A673 (cell line): ENCODE measurements around the gene CEACAM1. TPM values are rescaled to one million over a fixed set of nuclear protein-coding genes. Genes with fewer than 3 reads are reported as not detected.
A peak's percentile ranks its signal among the peaks of the same experiment; 100 is the strongest.
"Not testable (repeated sequence)": the region's sequence is repeated elsewhere in the genome, so short reads cannot be mapped to it uniquely, and the experiment has no call there.

Experiments
- BruUV-seq: library from RNA; stranded (reverse); fragments of 400-500 nt; replicated peaks from 2 replicates; lab custom pipeline; 2021; lab: Mats Ljungman, UMichigan
- CTCF ChIA-PET: fragments of 300-600 bp; sonication (Branson Sonifier 250); formaldehyde crosslinking; loops from one replicate; lab custom pipeline; 2022; ENCODE audit warnings: antibody characterized with exemption; lab: Charles Lee
- POLR2A ChIA-PET: fragments of 300-600 bp; sonication (Branson Sonifier 250); formaldehyde crosslinking; loops from one replicate; lab custom pipeline; 2022; ENCODE audit warnings: antibody characterized with exemption; ENCODE audit not compliant: low non-redundant PET; lab: Charles Lee
- DNase-seq: peaks from one replicate; pipeline ENCODE4 v3.0.0-alpha.2; 2015; ENCODE audit warnings: low spot score
- H3K27ac ChIP-seq: fragments of 200-600 bp; sonication (generic); 2 replicates; pipeline ENCODE4 v1.5.1; 2016; ENCODE audit warnings: mixed run types, low read depth, mild to moderate bottlenecking, mixed read lengths, antibody characterized with exemption, low read length; ENCODE audit not compliant: poor library complexity, severe bottlenecking
- H3K27me3 ChIP-seq: fragments of 200-600 bp; sonication (generic); replicated peaks from 2 replicates; pipeline ENCODE4 v1.6.1; 2017; ENCODE audit warnings: mixed run types, low read depth, mild to moderate bottlenecking, mixed read lengths, antibody characterized with exemption, low read length; ENCODE audit not compliant: insufficient read depth, poor library complexity
- H3K36me3 ChIP-seq: fragments of 200-600 bp; sonication (generic); 2 replicates; pipeline ENCODE4 v1.6.1; 2016; ENCODE audit warnings: mixed run types, mild to moderate bottlenecking, mixed read lengths, antibody characterized with exemption, low read length; ENCODE audit not compliant: insufficient read depth, poor library complexity, severe bottlenecking
- H3K4me1 ChIP-seq: fragments of 200-600 bp; sonication (generic); 2 replicates; pipeline ENCODE4 v1.6.1; 2017; ENCODE audit warnings: mixed run types, mild to moderate bottlenecking, mixed read lengths, antibody characterized with exemption, low read length; ENCODE audit not compliant: insufficient read depth, poor library complexity, severe bottlenecking
- H3K4me3 ChIP-seq: fragments of 200-600 bp; sonication (generic); 2 replicates; pipeline ENCODE4 v1.5.1; 2016; ENCODE audit warnings: low read depth, mixed run types, mild to moderate bottlenecking, mixed read lengths, low read length; ENCODE audit not compliant: poor library complexity, severe bottlenecking
- H3K9me3 ChIP-seq: fragments of 200-600 bp; sonication (generic); 2 replicates; pipeline ENCODE4 v1.6.1; 2016; ENCODE audit warnings: mixed run types, low read depth, mild to moderate bottlenecking, mixed read lengths, antibody characterized with exemption, low read length; ENCODE audit not compliant: poor library complexity, severe bottlenecking
- CTCF ChIP-seq: fragments of 300-800, 200-600 bp; sonication (generic); conservative IDR thresholded peaks from 2 replicates; pipeline ENCODE4 v1.5.1; 2017; ENCODE audit warnings: low read depth, mild to moderate bottlenecking, antibody characterized with exemption, low read length, moderate library complexity, mixed read lengths
- EZH2 ChIP-seq: fragments of 200-600 bp; sonication (generic); IDR thresholded peaks from 2 replicates; pipeline ENCODE4 v1.6.1; 2017; ENCODE audit warnings: borderline replicate concordance, low read depth, mild to moderate bottlenecking, mixed read lengths, antibody characterized with exemption, low read length; ENCODE audit not compliant: poor library complexity, severe bottlenecking
- intact Hi-C: fragments of 100-400 bp; cut with micrococcal nuclease; formaldehyde crosslinking; loops from one replicate; pipeline ENCODE4 v1.10.0; 2022; ENCODE audit not compliant: unreplicated experiment
- total RNA-seq: library from RNA; stranded (reverse); gene quantifications from 2 replicates; pipeline ENCODE4 v1.2.3, GENCODE V29; 2021

CEACAM1 gene
- total RNA-seq, 1 experiment from 2014 or later: 0.64 TPM

GRCh38 chr19:42487032-42487797, 41.1 kb downstream of the CEACAM1 start:
- Histone ChIP-seq H3K9me3 (no peaks in the 10 kb centered on the region), H3K4me3 (no peak overlapping the region), H3K36me3 (no peaks in the 10 kb centered on the region), H3K4me1 (no peaks in the 10 kb centered on the region), H3K27ac (no peak overlapping the region), H3K27me3 (no peaks in the 10 kb centered on the region)
- no peak for DNase-seq
- POLR2A ChIA-PET: no interaction called here
- CTCF ChIA-PET: no interaction called here
- TF ChIP-seq EZH2: no peak
- no peak for TF ChIP-seq CTCF
- BruUV-seq: no TSS peak
- intact Hi-C loops: no loop called here

GRCh38 chr19:42485036-42485435, 43.2 kb downstream of the CEACAM1 start:
- ChIA-PET CTCF (interaction anchor here (0.6 kb wide), 1 partner anchor 32 kb away, joined by 9 read pairs; no protein-coding TSS in a partner anchor), POLR2A (interaction anchor here (0.6 kb wide), 1 partner anchor 18 kb away, joined by 5 read pairs; no protein-coding TSS in a partner anchor)
- H3K4me3 ChIP-seq, intact Hi-C loops, H3K9me3 ChIP-seq, H3K4me1 ChIP-seq, DNase-seq, H3K36me3 ChIP-seq, H3K27me3 ChIP-seq, BruUV-seq, H3K27ac ChIP-seq: not testable (repeated sequence)

- CTCF ChIA-PET: no interaction called here
- BruUV-seq: no TSS peak
- DNase-seq: peak; percentile 45
Measured at GRCh38 chr19:42480335-42481095, 47.8 kb downstream of the CEACAM1 start.

More at GRCh38 chr19:42480335-42481095, 47.8 kb downstream of the CEACAM1 start:
- intact Hi-C loops: no loop called here
- H3K9me3 ChIP-seq: no peaks in the 10 kb centered on the region
- H3K4me1 ChIP-seq: no peaks in the 10 kb centered on the region
- H3K4me3 ChIP-seq: no peak overlapping the region
- no peaks in the 10 kb centered on the region for H3K27me3 ChIP-seq
- no peak overlapping the region for H3K27ac ChIP-seq
- no peak for TF ChIP-seq EZH2
- TF ChIP-seq CTCF: no peak
- H3K36me3 ChIP-seq: no peaks in the 10 kb centered on the region
- POLR2A ChIA-PET: no interaction called here
